Activated CD4-positive, alpha-beta memory T cell treated with anti-CD3 and anti-CD28 coated beads, Interleukin-2, amount 10 ng/mL, durations not matched to agents 7 days and 5 days (primary cell): Measurements from ENCODE around the gene ESYT2. TPM values are rescaled to one million over a fixed set of nuclear protein-coding genes. Genes with fewer than 3 reads are reported as not detected.

ENCODE experiments used
- CTCF ChIA-PET: fragments of 350-600 bp; sonication (Branson Sonifier 250); formaldehyde crosslinking; loops from one replicate; lab custom pipeline; 2021; ENCODE audit warnings: antibody characterized with exemption, inconsistent platforms; lab: Charles Lee
- POLR2A ChIA-PET: fragments of 350-600 bp; sonication (Branson Sonifier 250); formaldehyde crosslinking; loops from one replicate; lab custom pipeline; 2021; ENCODE audit warnings: antibody characterized with exemption; lab: Charles Lee
- DNase-seq: peaks from one replicate; pipeline ENCODE4 v3.0.0-alpha.2; 2020
- H3K27ac Mint-ChIP-seq: one replicate; pipeline ENCODE4 v1.8.0; 2021; ENCODE audit warnings: mild to moderate bottlenecking, mixed read lengths
- H3K27me3 Mint-ChIP-seq: one replicate; pipeline ENCODE4 v1.8.0; 2021; ENCODE audit warnings: mixed read lengths
- H3K36me3 Mint-ChIP-seq: one replicate; pipeline ENCODE4 v1.8.0; 2021; ENCODE audit warnings: low read depth, mixed read lengths
- H3K4me1 Mint-ChIP-seq: one replicate; pipeline ENCODE4 v1.8.0; 2021; ENCODE audit warnings: mixed read lengths
- H3K4me3 Mint-ChIP-seq: one replicate; pipeline ENCODE4 v1.8.0; 2021; ENCODE audit warnings: mild to moderate bottlenecking, mixed read lengths
- H3K9me3 Mint-ChIP-seq: one replicate; pipeline ENCODE4 v1.8.0; 2021; ENCODE audit warnings: mixed read lengths
- total RNA-seq, 2 experiments: library from RNA; stranded (reverse); gene quantifications; one replicate each; pipeline ENCODE4 v1.2.3, GENCODE V29; 2021

The ESYT2 gene
- total RNA-seq, 2 experiments from 2014 or later = 128 to 133 TPM

GRCh38 chr7:158784270-158784669 lies 45.0 kb downstream of the ESYT2 start:
- no peak overlapping the region for H3K4me3 Mint-ChIP-seq
- ChIA-PET CTCF (interaction anchor here (1.2 kb wide), 1 partner anchor 18 kb away, joined by 3 read pairs; no protein-coding TSS in a partner anchor), POLR2A (interaction anchor here (1.1 to 1.3 kb wide), 2 partner anchors 40 to 45 kb away, joined by 3 to 4 read pairs; partner anchors contain the start of gene ESYT2)
- H3K27ac Mint-ChIP-seq = no peak overlapping the region
- DNase-seq = no peak
- H3K36me3 Mint-ChIP-seq = peaks cover 34% of the 10 kb centered on the region
- H3K9me3 Mint-ChIP-seq = no peaks in the 10 kb centered on the region
- H3K4me1 Mint-ChIP-seq = peaks cover 7% of the 10 kb centered on the region
- no peaks in the 10 kb centered on the region for H3K27me3 Mint-ChIP-seq

GRCh38 chr7:158783595-158783994 lies 45.7 kb downstream of the ESYT2 start:
- H3K4me3 Mint-ChIP-seq = no peak overlapping the region
- no peaks in the 10 kb centered on the region for H3K27me3 Mint-ChIP-seq
- H3K9me3 Mint-ChIP-seq = no peaks in the 10 kb centered on the region
- DNase-seq = no peak
- H3K4me1 Mint-ChIP-seq = peaks cover 13% of the 10 kb centered on the region
- peaks cover 39% of the 10 kb centered on the region for H3K36me3 Mint-ChIP-seq
- no peak overlapping the region for H3K27ac Mint-ChIP-seq
- ChIA-PET POLR2A (interaction anchor here (0.9 to 1.4 kb wide), 3 partner anchors 26 to 46 kb away, joined by 4 read pairs; partner anchors contain the start of gene ESYT2), CTCF (interaction anchor here (1.0 to 1.2 kb wide), 2 partner anchors 17 to 30 kb away, joined by 3 to 4 read pairs; no protein-coding TSS in a partner anchor)

- POLR2A ChIA-PET = interaction anchor here (0.9 to 1.4 kb wide), 3 partner anchors 27 to 46 kb away, joined by 4 read pairs; partner anchors contain the start of gene ESYT2
Measured at GRCh38 chr7:158782761-158783401, 46.4 kb downstream of the ESYT2 start.

GRCh38 chr7:158781974-158782664 lies 47.2 kb downstream of the ESYT2 start:
- H3K4me3 Mint-ChIP-seq = no peak overlapping the region
- peaks cover 1% of the 10 kb centered on the region for H3K9me3 Mint-ChIP-seq
- peaks cover 24% of the 10 kb centered on the region for H3K4me1 Mint-ChIP-seq
- peaks cover 39% of the 10 kb centered on the region for H3K36me3 Mint-ChIP-seq
- H3K27me3 Mint-ChIP-seq = no peaks in the 10 kb centered on the region
- ChIA-PET CTCF (no interaction called here), POLR2A (no interaction called here)
- no peak for DNase-seq
- H3K27ac Mint-ChIP-seq = no peak overlapping the region

More at GRCh38 chr7:158782761-158783401, 46.4 kb downstream of the ESYT2 start:
- Mint-ChIP-seq H3K4me1 (peaks cover 18% of the 10 kb centered on the region), H3K27ac (no peak overlapping the region), H3K4me3 (no peak overlapping the region), H3K27me3 (no peaks in the 10 kb centered on the region), H3K36me3 (peaks cover 39% of the 10 kb centered on the region), H3K9me3 (peaks cover 1% of the 10 kb centered on the region)
- CTCF ChIA-PET = interaction anchor here (1.0 to 1.2 kb wide), 2 partner anchors 16 to 30 kb away, joined by 3 to 4 read pairs; no protein-coding TSS in a partner anchor
- DNase-seq = peak; percentile 26

- no peak for DNase-seq
- CTCF ChIA-PET = no interaction called here
- peaks cover 40% of the 10 kb centered on the region for H3K36me3 Mint-ChIP-seq
- H3K4me1 Mint-ChIP-seq = peaks cover 27% of the 10 kb centered on the region
- H3K4me3 Mint-ChIP-seq = no peak overlapping the region
- no peak overlapping the region for H3K27ac Mint-ChIP-seq
- no peaks in the 10 kb centered on the region for H3K27me3 Mint-ChIP-seq
- POLR2A ChIA-PET = no interaction called here
- H3K9me3 Mint-ChIP-seq = peaks cover 1% of the 10 kb centered on the region
Measured at GRCh38 chr7:158781217-158781973, 47.9 kb downstream of the ESYT2 start.

- H3K9me3 Mint-ChIP-seq = peaks cover 1% of the 10 kb centered on the region
- H3K27ac Mint-ChIP-seq = peak overlapping the region; percentile 54
- ChIA-PET POLR2A (interaction anchor here (1.3 kb wide), 1 partner anchor 84 kb away, joined by 4 read pairs; no protein-coding TSS in a partner anchor), CTCF (no interaction called here)
- H3K4me1 Mint-ChIP-seq = peaks cover 32% of the 10 kb centered on the region
- H3K27me3 Mint-ChIP-seq = no peaks in the 10 kb centered on the region
- peaks cover 53% of the 10 kb centered on the region for H3K36me3 Mint-ChIP-seq
- no peak for DNase-seq
- H3K4me3 Mint-ChIP-seq = no peak overlapping the region
Measured at GRCh38 chr7:158779061-158780000, 50.0 kb downstream of the ESYT2 start.

- POLR2A ChIA-PET = interaction anchor here (1.3 kb wide), 1 partner anchor 85 kb away, joined by 4 read pairs; no protein-coding TSS in a partner anchor
- Mint-ChIP-seq H3K27me3 (no peaks in the 10 kb centered on the region), H3K9me3 (peaks cover 1% of the 10 kb centered on the region), H3K36me3 (peaks cover 59% of the 10 kb centered on the region), H3K4me3 (no peak overlapping the region), H3K4me1 (peaks cover 32% of the 10 kb centered on the region), H3K27ac (no peak overlapping the region)
- CTCF ChIA-PET = interaction anchor here (1.2 kb wide), 1 partner anchor 9 kb away, joined by 3 read pairs; no protein-coding TSS in a partner anchor
- no peak for DNase-seq
Measured at GRCh38 chr7:158778471-158778870, 50.8 kb downstream of the ESYT2 start.

GRCh38 chr7:158777793-158778192 lies 51.5 kb downstream of the ESYT2 start:
- no peak overlapping the region for H3K27ac Mint-ChIP-seq
- H3K9me3 Mint-ChIP-seq = peaks cover 1% of the 10 kb centered on the region
- no peak overlapping the region for H3K4me3 Mint-ChIP-seq
- ChIA-PET POLR2A (no interaction called here), CTCF (interaction anchor here (1.2 kb wide), 1 partner anchor 10 kb away, joined by 3 read pairs; no protein-coding TSS in a partner anchor)
- H3K36me3 Mint-ChIP-seq = peaks cover 65% of the 10 kb centered on the region
- no peaks in the 10 kb centered on the region for H3K27me3 Mint-ChIP-seq
- DNase-seq = no peak
- peaks cover 35% of the 10 kb centered on the region for H3K4me1 Mint-ChIP-seq

- H3K4me1 Mint-ChIP-seq = peaks cover 42% of the 10 kb centered on the region
- ChIA-PET CTCF (interaction anchor here (0.5 to 1.3 kb wide), 4 partner anchors 9 to 67 kb away, joined by 3 read pairs; no protein-coding TSS in a partner anchor), POLR2A (no interaction called here)
- H3K9me3 Mint-ChIP-seq = peaks cover 1% of the 10 kb centered on the region
- no peak overlapping the region for H3K27ac Mint-ChIP-seq
- peaks cover 79% of the 10 kb centered on the region for H3K36me3 Mint-ChIP-seq
- no peaks in the 10 kb centered on the region for H3K27me3 Mint-ChIP-seq
- H3K4me3 Mint-ChIP-seq = no peak overlapping the region
- no peak for DNase-seq
Measured at GRCh38 chr7:158776474-158776873, 52.8 kb downstream of the ESYT2 start.

- Mint-ChIP-seq H3K36me3 (peaks cover 84% of the 10 kb centered on the region), H3K27ac (no peak overlapping the region), H3K9me3 (peaks cover 1% of the 10 kb centered on the region), H3K4me1 (peaks cover 42% of the 10 kb centered on the region), H3K4me3 (no peak overlapping the region), H3K27me3 (no peaks in the 10 kb centered on the region)
- POLR2A ChIA-PET = interaction anchor here (1.3 kb wide), 1 partner anchor 70 kb away, joined by 4 read pairs; the partner anchor contains the start of gene NCAPG2
- DNase-seq = no peak
- CTCF ChIA-PET = interaction anchor here (1.1 kb wide), 1 partner anchor 12 kb away, joined by 3 read pairs; no protein-coding TSS in a partner anchor
Measured at GRCh38 chr7:158774952-158775351, 54.4 kb downstream of the ESYT2 start.

- DNase-seq = no peak
- H3K9me3 Mint-ChIP-seq = no peaks in the 10 kb centered on the region
- H3K27me3 Mint-ChIP-seq = no peaks in the 10 kb centered on the region
- POLR2A ChIA-PET = no interaction called here
- peaks cover 25% of the 10 kb centered on the region for H3K4me1 Mint-ChIP-seq
- CTCF ChIA-PET = no interaction called here
- H3K36me3 Mint-ChIP-seq = peaks cover 75% of the 10 kb centered on the region
- no peak overlapping the region for H3K4me3 Mint-ChIP-seq
- H3K27ac Mint-ChIP-seq = no peak overlapping the region
Measured at GRCh38 chr7:158772916-158773315, 56.4 kb downstream of the ESYT2 start.
